Measurements from ENCODE around the gene SLC46A1. TPM values are rescaled to one million over a fixed set of nuclear protein-coding genes. Genes with fewer than 3 reads are reported as not detected.

The SLC46A1 gene
- total RNA-seq, 2 experiments from 2014 or later: 1.5 to 2.2 TPM

DNA sequence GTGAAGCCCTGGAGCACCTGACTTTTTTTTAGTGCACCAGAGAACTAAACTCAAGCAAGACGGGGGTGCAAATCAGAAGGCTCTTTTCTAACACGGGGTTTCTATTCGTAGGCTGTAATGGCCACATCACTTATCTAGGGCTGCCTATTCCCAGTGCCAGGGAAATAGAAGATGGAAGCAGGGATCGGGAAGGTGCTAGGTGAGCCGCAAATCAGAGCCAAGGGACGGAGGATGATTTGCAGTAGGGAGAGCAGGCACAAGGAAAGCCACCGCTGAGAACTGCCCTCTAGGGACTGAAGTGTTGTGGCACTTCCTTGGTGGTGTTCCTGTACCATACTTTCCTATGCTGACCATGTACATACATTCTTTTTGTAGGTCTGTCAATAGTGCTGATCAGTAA lies 7.8 kb upstream of the SLC46A1 start:
- ChIA-PET CTCF (ENCODE audit: unreplicated experiment) (no interaction called here), POLR2A (no interaction called here)
- no peaks in the 10 kb centered on the region for H3K36me3 ChIP-seq (ENCODE audit: insufficient read depth, low read length)
- no peak overlapping the region for H3K27ac ChIP-seq (ENCODE audit: low read depth, low read length, poor library complexity, severe bottlenecking)
- H3K9me3 ChIP-seq (ENCODE audit: low read length): no peaks in the 10 kb centered on the region
- H4K20me1 ChIP-seq (ENCODE audit: insufficient read depth, low read length): no peaks in the 10 kb centered on the region
- H3K79me2 ChIP-seq (ENCODE audit: insufficient read depth, low read depth, low read length): no peaks in the 10 kb centered on the region
- intact Hi-C loops (cut with micrococcal nuclease; ENCODE audit: unreplicated experiment): loop anchor here (10.0 kb wide), 1 partner anchor 159 kb away; no protein-coding TSS in a partner anchor
- H3K4me2 ChIP-seq (ENCODE audit: low read length): no peak overlapping the region
- no peaks in the 10 kb centered on the region for H3K4me1 ChIP-seq (ENCODE audit: insufficient read depth, low read length, poor library complexity, severe bottlenecking)
- TF ChIP-seq EZH2phosphoT487 (IDR thresholded peaks at IDR 0.05; ENCODE audit: borderline replicate concordance, low read depth, low read length): no peak
- TF ChIP-seq, protein P1, sequence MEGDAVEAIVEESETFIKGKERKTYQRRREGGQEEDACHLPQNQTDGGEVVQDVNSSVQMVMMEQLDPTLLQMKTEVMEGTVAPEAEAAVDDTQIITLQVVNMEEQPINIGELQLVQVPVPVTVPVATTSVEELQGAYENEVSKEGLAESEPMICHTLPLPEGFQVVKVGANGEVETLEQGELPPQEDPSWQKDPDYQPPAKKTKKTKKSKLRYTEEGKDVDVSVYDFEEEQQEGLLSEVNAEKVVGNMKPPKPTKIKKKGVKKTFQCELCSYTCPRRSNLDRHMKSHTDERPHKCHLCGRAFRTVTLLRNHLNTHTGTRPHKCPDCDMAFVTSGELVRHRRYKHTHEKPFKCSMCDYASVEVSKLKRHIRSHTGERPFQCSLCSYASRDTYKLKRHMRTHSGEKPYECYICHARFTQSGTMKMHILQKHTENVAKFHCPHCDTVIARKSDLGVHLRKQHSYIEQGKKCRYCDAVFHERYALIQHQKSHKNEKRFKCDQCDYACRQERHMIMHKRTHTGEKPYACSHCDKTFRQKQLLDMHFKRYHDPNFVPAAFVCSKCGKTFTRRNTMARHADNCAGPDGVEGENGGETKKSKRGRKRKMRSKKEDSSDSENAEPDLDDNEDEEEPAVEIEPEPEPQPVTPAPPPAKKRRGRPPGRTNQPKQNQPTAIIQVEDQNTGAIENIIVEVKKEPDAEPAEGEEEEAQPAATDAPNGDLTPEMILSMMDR (conservative IDR thresholded peaks at IDR 0.05; ENCODE audit: low read length): no peak
- no TSS peak for BruUV-seq (replicated peaks)
- no peak for DNase-seq (ENCODE audit: low spot score)
- H2AFZ ChIP-seq (ENCODE audit: low read length): no peak overlapping the region
- H3K4me3 ChIP-seq (ENCODE audit: low read depth, low read length, poor library complexity, severe bottlenecking): no peak overlapping the region
- no peaks in the 10 kb centered on the region for H3K9me2 ChIP-seq (ENCODE audit: insufficient read depth, low read length)

DNA sequence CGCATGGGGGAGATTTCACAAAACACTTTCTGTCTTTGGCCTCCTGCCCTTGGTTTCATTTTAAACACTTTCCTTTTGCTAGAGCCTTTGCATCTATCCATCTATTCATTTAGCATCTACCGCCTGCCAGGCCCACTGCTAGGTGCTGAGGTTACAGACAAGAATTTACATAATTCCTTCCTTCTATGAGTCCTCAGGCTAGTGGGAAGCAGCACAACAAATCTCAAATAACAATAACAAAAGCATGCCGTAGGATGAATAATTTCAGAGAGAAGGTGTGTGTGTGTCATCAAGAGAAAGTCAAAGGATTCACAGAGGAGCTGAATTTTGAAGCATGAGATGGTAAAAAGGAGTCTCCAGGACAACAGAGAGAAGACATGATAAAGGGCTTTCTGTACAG lies 6.1 kb upstream of the SLC46A1 start:
- Histone ChIP-seq H3K79me2 (ENCODE audit: insufficient read depth, low read depth, low read length) (no peaks in the 10 kb centered on the region), H4K20me1 (ENCODE audit: insufficient read depth, low read length) (no peaks in the 10 kb centered on the region), H3K4me3 (ENCODE audit: low read depth, low read length, poor library complexity, severe bottlenecking) (no peak overlapping the region), H3K27ac (ENCODE audit: low read depth, low read length, poor library complexity, severe bottlenecking) (no peak overlapping the region), H2AFZ (ENCODE audit: low read length) (no peak overlapping the region), H3K9me3 (ENCODE audit: low read length) (no peaks in the 10 kb centered on the region), H3K4me1 (ENCODE audit: insufficient read depth, low read length, poor library complexity, severe bottlenecking) (no peaks in the 10 kb centered on the region), H3K4me2 (ENCODE audit: low read length) (no peak overlapping the region), H3K9me2 (ENCODE audit: insufficient read depth, low read length) (no peaks in the 10 kb centered on the region), H3K36me3 (ENCODE audit: insufficient read depth, low read length) (no peaks in the 10 kb centered on the region)
- TF ChIP-seq, protein P1 (conservative IDR thresholded peaks at IDR 0.05; ENCODE audit: low read length): no peak
- no peak for TF ChIP-seq EZH2phosphoT487 (IDR thresholded peaks at IDR 0.05; ENCODE audit: borderline replicate concordance, low read depth, low read length)
- BruUV-seq (replicated peaks): no TSS peak
- ChIA-PET POLR2A (no interaction called here), CTCF (ENCODE audit: unreplicated experiment) (no interaction called here)
- intact Hi-C loops (cut with micrococcal nuclease; ENCODE audit: unreplicated experiment): loop anchor here (10.0 kb wide), 1 partner anchor 157 kb away; no protein-coding TSS in a partner anchor
- DNase-seq (ENCODE audit: low spot score): no peak

GRCh38 chr17:28407974-28408306 lies 1.9 kb upstream of the SLC46A1 start:
- TF ChIP-seq, protein P1 (conservative IDR thresholded peaks at IDR 0.05; ENCODE audit: low read length): no peak
- TF ChIP-seq EZH2phosphoT487 (IDR thresholded peaks at IDR 0.05; ENCODE audit: borderline replicate concordance, low read depth, low read length): no peak
- no peak overlapping the region for H3K4me3 ChIP-seq (ENCODE audit: low read depth, low read length, poor library complexity, severe bottlenecking)
- no peaks in the 10 kb centered on the region for H3K36me3 ChIP-seq (ENCODE audit: insufficient read depth, low read length)
- no peak overlapping the region for H3K27ac ChIP-seq (ENCODE audit: low read depth, low read length, poor library complexity, severe bottlenecking)
- H2AFZ ChIP-seq (ENCODE audit: low read length): no peak overlapping the region
- no peaks in the 10 kb centered on the region for H4K20me1 ChIP-seq (ENCODE audit: insufficient read depth, low read length)
- no peaks in the 10 kb centered on the region for H3K79me2 ChIP-seq (ENCODE audit: insufficient read depth, low read depth, low read length)
- no peaks in the 10 kb centered on the region for H3K9me2 ChIP-seq (ENCODE audit: insufficient read depth, low read length)
- H3K4me1 ChIP-seq (ENCODE audit: insufficient read depth, low read length, poor library complexity, severe bottlenecking): no peaks in the 10 kb centered on the region
- H3K4me2 ChIP-seq (ENCODE audit: low read length): no peak overlapping the region
- DNase-seq (ENCODE audit: low spot score): no peak
- intact Hi-C loops (cut with micrococcal nuclease; ENCODE audit: unreplicated experiment): no loop called here
- ChIA-PET POLR2A (no interaction called here), CTCF (ENCODE audit: unreplicated experiment) (interaction anchor here (0.5 kb wide), 1 partner anchor 52 kb away, joined by 3 read pairs; no protein-coding TSS in a partner anchor)
- no TSS peak for BruUV-seq (replicated peaks)
- no peaks in the 10 kb centered on the region for H3K9me3 ChIP-seq (ENCODE audit: low read length)
